AML-193 (cell line): Measurements from ENCODE around the gene NDRG4.

Source experiments
- DNase-seq, 2 experiments: peaks; one replicate each; lab custom pipeline; 2025; lab: John Stamatoyannopoulos, UW

NDRG4 gene

DNA sequence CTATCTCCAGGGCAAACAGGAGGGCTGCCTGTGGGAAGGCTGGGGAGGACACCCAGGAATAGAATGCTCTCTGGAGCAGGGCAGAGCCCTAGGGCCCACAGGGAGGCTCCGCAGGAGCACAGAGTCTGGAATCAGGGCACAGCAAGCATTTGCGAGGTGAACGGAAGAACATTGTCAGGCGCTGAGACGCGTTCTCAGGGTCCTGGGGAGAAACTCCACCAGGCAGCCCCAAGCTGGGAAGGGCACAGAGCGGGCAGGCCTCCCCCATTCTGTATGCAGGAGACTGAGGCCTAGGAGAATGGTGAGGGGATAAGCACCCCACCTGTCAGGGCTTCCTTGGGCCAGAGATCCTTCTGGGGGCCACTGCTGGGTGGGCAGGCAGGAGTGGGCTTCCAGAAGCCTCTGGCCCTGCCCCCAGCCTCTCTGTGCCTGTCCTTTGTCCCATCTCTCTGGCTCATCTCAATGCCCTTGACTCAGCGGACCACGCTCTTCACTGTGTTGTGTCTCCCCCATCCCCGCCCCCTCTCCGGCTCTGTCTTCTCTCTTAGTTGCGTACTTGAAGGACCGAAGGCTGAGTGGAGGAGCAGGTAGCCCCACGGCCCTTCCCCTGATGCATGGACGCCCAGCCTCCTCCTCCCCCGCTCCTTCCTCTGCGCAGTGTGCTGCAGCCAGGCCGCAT lies 10.3 kb downstream of the NDRG4 start:
- no peak for DNase-seq

DNA sequence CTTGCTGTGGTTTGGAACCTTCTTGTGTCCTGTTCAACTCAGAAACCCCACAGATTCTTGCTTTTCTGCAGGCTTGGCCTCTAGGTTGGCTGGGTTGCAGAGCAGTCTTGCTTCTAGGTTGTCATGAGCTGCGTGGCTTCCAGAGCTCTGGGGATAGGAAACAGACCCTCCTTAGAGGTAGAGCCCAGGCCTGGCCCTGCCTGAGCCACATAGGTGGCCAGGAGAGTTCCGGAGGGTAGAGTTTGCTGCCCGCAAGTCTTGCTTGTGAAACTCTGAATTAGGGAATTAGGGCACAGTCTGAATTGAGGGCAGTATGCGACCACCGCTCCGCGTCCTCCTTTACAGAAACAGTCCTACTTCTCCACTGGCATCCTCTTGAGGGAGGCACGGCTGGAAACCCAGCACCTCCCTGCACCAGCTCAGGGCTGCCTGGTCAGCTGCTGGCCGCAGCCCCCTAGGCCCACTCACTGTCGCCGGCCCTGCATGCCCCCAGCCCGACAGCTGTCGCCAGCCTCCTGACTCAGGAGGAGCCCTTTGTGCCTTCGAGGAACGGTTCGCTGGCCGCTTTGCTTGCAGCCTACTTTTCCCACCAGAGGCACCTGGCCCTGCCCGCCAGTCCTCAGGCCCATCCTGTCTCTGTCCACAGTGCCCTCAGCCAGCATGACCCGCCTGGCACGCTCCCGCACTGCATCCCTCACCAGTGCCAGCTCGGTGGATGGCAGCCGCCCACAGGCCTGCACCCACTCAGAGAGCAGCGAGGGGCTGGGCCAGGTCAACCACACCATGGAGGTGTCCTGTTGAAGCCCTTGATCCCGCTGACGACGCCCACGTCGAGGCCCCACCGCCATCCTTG lies 11.1 kb downstream of the NDRG4 start:
- no peak for DNase-seq

- DNase-seq: peak; percentile 44 to 47
Measured at GRCh38 chr16:58511933-58512815, 12.2 kb downstream of the NDRG4 start.

DNA sequence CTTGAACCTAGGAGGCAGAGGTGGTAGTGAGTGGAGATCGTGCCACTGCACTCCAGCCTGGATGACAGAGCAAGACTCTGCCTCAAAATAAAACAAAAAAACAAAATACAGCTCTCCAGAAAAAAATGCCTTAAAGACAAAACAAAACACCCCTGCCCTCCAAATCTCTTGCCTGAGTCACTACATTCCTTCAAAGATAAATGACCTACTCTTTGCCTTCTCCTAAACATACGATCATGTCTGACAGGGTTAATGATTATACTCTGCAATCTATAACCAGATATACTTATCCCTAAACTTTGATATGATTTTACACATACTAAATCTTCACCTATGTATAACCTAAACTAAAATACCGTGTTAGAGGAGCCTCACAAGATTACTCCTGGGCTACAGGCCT lies 13.9 kb downstream of the NDRG4 start:
- no peak for DNase-seq

- DNase-seq: peak; percentile 70 to 75
Measured at GRCh38 chr16:58515125-58515870, 15.4 kb downstream of the NDRG4 start, which contains the start of gene SETD6. TSS of gene SETD6 (plus strand) at chr16:58515517. CDS start at chr16:58515538, 21 bp downstream.

GRCh38 chr16:58515871-58516767 lies 16.2 kb downstream of the NDRG4 start:
- DNase-seq: peak in 1 of 2 experiments; percentile 10

DNA sequence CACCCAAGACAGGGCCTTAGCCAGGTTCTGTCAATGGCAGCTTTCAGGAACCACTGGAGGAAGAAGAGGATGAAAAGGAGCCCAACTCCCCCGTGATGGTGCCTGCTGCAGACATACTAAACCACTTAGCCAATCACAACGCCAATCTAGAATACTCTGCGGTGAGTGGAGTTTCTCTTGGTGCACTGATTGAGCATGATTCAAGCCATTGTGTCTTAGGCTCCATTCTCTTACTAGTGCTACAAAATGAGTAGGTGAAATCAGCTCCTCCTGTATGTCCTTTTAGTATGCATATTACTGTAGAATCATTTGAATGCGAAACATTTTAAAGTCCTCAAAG lies 16.8 kb downstream of the NDRG4 start:
- DNase-seq: no peak

- DNase-seq: no peak
Measured at GRCh38 chr16:58518083-58518979, 18.4 kb downstream of the NDRG4 start.

- no peak for DNase-seq
Measured at GRCh38 chr16:58518980-58519368, 19.0 kb downstream of the NDRG4 start.

- DNase-seq: no peak
Measured at GRCh38 chr16:58519707-58520106, 19.8 kb downstream of the NDRG4 start.

- DNase-seq: no peak
Measured at GRCh38 chr16:58530179-58530578, 30.2 kb downstream of the NDRG4 start.

DNA sequence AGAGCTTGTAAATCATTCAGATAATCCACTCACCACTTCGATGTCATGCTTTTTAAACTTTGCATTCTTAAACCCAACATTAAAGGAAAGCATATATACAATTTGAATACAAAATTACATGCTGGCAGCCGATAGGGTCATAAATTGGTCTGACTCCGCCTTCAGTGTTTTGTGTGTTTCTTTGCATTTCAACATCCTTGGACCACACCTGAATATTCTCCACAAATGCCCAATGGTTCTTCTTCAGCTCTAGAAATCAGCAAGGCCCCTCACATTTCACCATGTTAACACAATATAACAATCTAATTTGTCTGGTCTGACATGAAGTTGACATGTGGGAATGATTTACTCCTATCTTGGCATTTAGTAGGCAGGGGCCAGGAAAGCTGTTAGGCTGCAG lies 32.5 kb downstream of the NDRG4 start:
- DNase-seq: no peak

DNA sequence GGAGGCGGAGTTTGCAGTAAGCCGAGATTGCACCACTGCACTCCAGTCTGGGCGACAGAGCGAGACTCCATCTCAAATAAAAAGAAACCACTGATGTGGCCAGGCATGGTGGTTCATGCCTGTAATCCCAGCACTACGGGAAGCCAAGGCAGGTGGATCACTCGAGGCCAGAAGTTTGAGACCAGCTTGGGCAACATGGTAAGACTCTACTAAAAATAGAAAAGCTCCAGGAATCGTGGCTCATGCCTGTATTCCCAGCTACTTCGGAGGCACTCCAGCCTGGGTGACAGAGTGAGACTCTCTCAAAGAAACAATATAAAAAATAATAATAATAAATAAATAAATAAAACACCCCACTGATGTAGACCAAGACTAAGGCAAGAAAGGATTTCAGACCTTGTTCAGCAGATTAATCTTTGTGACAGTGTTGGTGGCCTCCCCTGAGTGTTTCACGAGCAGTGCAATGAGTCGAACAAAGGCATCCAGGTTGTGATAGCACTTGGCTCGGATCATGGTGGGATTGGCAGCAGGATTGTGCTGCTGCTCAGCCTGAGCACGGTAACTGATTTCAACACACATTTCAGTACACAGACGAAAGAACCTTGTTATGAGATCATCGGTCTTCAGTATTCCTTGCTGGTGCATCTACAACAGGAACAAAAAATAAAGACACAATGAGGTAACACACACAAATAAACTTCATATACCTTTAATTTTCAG lies 34.0 kb downstream of the NDRG4 start:
- no peak for DNase-seq

GRCh38 chr16:58535100-58535499 lies 35.2 kb downstream of the NDRG4 start:
- DNase-seq: no peak

GRCh38 chr16:58536278-58536677 lies 36.3 kb downstream of the NDRG4 start:
- no peak for DNase-seq

DNA sequence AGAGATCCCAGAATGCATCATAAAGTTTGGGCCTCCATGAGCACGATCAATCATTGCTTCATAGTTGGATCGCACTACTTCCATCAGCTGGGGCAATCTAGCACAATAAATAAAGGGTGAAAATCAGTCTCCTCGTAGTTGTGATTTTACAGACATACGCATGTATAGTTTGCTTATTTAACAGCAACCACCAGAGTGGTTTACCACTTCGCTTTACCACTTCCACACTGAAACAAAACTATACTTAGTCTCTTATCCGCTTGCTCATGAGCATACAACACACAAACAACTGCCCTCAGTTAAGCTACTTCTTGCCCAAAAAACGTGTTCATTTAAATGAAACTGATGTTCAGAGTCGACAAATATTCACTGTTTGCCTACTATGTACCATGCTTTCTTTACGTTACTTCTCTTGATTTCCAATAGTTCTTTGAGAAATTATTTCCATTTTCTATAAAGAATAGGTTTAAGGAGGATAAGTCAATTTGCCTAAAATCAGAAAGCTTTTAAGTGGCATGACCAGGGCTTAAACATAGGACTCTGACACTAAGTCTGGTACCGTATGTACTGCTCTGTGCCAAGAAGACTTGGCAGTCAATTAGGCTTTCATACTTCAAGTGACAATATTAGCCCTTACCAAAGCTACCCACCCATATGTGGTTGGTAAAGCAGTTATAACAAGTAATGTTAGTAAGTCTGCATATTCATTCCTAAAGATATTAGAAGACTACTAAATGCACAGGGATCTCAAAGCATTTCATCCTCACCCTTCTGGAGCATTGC lies 37.4 kb downstream of the NDRG4 start:
- no peak for DNase-seq

GRCh38 chr16:58541711-58542110 lies 41.8 kb downstream of the NDRG4 start:
- DNase-seq: no peak

DNA sequence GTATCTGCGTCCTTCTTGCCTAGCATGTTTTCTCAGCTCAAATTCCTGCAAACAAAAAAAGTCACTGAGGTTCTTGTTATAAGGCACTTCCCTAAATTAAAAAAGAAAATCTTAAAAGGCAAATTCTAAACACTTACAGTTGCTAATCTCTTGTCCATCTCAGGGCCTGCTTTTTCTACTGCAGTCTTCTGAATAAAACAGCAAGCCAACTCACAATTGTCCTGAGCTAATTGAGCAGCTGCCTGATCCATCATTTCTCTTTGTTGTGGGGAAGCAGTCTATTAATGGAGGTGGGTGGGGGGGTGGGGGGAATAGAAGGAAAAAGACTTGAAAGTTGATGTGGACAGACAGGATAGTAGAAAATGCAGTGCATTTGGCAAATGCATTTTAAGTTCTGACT lies 42.3 kb downstream of the NDRG4 start:
- no peak for DNase-seq
